ENCODE data around the gene CDKN2B-AS1.

The CDKN2B-AS1 gene

GRCh38 chr9:22143799-22144625, 149.4 kb downstream of the CDKN2B-AS1 start:
- no peaks in the 10 kb centered on the region for H3K27me3 ChIP-seq (ENCODE audit: control insufficient read depth, insufficient read depth, low read length)
- no peak overlapping the region for H3K9ac ChIP-seq
- no peaks in the 10 kb centered on the region for H3K9me3 ChIP-seq (ENCODE audit: control insufficient read depth, low read length)
- TF ChIP-seq, protein P1, sequence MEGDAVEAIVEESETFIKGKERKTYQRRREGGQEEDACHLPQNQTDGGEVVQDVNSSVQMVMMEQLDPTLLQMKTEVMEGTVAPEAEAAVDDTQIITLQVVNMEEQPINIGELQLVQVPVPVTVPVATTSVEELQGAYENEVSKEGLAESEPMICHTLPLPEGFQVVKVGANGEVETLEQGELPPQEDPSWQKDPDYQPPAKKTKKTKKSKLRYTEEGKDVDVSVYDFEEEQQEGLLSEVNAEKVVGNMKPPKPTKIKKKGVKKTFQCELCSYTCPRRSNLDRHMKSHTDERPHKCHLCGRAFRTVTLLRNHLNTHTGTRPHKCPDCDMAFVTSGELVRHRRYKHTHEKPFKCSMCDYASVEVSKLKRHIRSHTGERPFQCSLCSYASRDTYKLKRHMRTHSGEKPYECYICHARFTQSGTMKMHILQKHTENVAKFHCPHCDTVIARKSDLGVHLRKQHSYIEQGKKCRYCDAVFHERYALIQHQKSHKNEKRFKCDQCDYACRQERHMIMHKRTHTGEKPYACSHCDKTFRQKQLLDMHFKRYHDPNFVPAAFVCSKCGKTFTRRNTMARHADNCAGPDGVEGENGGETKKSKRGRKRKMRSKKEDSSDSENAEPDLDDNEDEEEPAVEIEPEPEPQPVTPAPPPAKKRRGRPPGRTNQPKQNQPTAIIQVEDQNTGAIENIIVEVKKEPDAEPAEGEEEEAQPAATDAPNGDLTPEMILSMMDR (IDR thresholded peaks at IDR 0.05), result no peak
- H3K27ac ChIP-seq, result no peak overlapping the region
- H3K4me1 ChIP-seq, result no peaks in the 10 kb centered on the region
- no peaks in the 10 kb centered on the region for H3K36me3 ChIP-seq (ENCODE audit: control insufficient read depth, insufficient read depth, low read length)
- H2AFZ ChIP-seq, result no peak overlapping the region
- no peaks in the 10 kb centered on the region for H3K79me2 ChIP-seq
- H3K4me3 ChIP-seq (ENCODE audit: low read depth, low read length), result no peak overlapping the region
- H3K4me2 ChIP-seq (ENCODE audit: low read length), result no peak overlapping the region

- Histone ChIP-seq H3K79me2 (no peaks in the 10 kb centered on the region), H3K36me3 (ENCODE audit: control insufficient read depth, insufficient read depth, low read length) (no peaks in the 10 kb centered on the region), H3K4me2 (ENCODE audit: low read length) (no peak overlapping the region), H3K4me3 (ENCODE audit: low read depth, low read length) (no peak overlapping the region), H3K27ac (no peak overlapping the region), H3K27me3 (ENCODE audit: control insufficient read depth, insufficient read depth, low read length) (no peaks in the 10 kb centered on the region), H3K9me3 (ENCODE audit: control insufficient read depth, low read length) (no peaks in the 10 kb centered on the region), H3K9ac (no peak overlapping the region), H2AFZ (no peak overlapping the region), H3K4me1 (no peaks in the 10 kb centered on the region)
- TF ChIP-seq, protein P1 (IDR thresholded peaks at IDR 0.05), result no peak
These were observed 152.0 kb downstream of the CDKN2B-AS1 start for GRCh38 chr9:22146604-22147003.

DNA sequence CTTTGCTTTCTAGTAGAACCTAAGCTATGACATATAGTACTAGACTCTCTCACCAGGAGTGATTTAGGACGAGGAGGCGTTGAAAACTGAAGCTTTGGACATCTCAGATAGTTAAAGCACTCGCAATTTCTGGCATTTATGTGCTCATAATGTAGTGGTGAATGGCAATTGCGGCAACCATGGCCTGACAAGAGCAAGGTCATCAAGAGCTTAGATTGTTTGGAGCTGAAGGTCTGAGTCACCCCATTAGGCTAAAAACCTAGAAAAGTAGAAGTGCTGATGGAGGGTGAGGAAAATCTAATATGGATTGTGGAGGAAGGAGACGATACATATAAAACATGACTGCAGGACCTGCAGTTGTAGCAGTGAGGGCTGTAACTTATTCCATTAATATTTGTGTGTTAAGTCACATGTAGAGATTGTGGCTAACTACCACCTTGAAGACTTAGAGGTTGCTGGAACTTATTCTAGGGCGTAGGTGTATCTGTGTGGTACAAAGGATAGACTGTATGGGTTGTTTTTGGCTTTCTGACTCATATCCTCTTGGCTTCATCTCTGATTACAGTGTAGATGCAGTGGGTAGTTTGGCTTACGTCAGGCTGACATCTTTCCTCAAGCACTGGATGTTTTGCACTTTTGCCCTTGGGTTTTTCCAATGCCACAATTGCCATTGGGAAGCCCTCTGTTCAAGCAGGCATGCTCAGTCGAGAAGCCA, 153.4 kb downstream of the CDKN2B-AS1 start:
- H2AFZ ChIP-seq, result no peak overlapping the region
- H3K4me1 ChIP-seq, result no peaks in the 10 kb centered on the region
- H3K36me3 ChIP-seq (ENCODE audit: control insufficient read depth, insufficient read depth, low read length), result no peaks in the 10 kb centered on the region
- H3K4me3 ChIP-seq (ENCODE audit: low read depth, low read length), result no peak overlapping the region
- no peaks in the 10 kb centered on the region for H3K9me3 ChIP-seq (ENCODE audit: control insufficient read depth, low read length)
- H3K27me3 ChIP-seq (ENCODE audit: control insufficient read depth, insufficient read depth, low read length), result no peaks in the 10 kb centered on the region
- H3K27ac ChIP-seq, result no peak overlapping the region
- no peak overlapping the region for H3K9ac ChIP-seq
- no peaks in the 10 kb centered on the region for H3K79me2 ChIP-seq
- TF ChIP-seq, protein P1 (IDR thresholded peaks at IDR 0.05), result no peak
- no peak overlapping the region for H3K4me2 ChIP-seq (ENCODE audit: low read length)

GRCh38 chr9:22148528-22148875, 153.9 kb downstream of the CDKN2B-AS1 start:
- H3K27me3 ChIP-seq (ENCODE audit: control insufficient read depth, insufficient read depth, low read length), result no peaks in the 10 kb centered on the region

More at GRCh38 chr9:22148528-22148875, 153.9 kb downstream of the CDKN2B-AS1 start:
- no peaks in the 10 kb centered on the region for H3K79me2 ChIP-seq
- no peak overlapping the region for H3K9ac ChIP-seq
- H3K4me2 ChIP-seq (ENCODE audit: low read length), result no peak overlapping the region
- H3K4me1 ChIP-seq, result no peaks in the 10 kb centered on the region
- no peak overlapping the region for H3K27ac ChIP-seq
- TF ChIP-seq, protein P1 (IDR thresholded peaks at IDR 0.05), result no peak
- no peaks in the 10 kb centered on the region for H3K36me3 ChIP-seq (ENCODE audit: control insufficient read depth, insufficient read depth, low read length)
- H3K9me3 ChIP-seq (ENCODE audit: control insufficient read depth, low read length), result no peaks in the 10 kb centered on the region
- H2AFZ ChIP-seq, result no peak overlapping the region
- no peak overlapping the region for H3K4me3 ChIP-seq (ENCODE audit: low read depth, low read length)

All from parathyroid adenoma (tissue), 2 donors.